ENCODE data around the gene TMEM30A.
A peak's percentile ranks its signal among the peaks of the same experiment; 100 is the strongest.

Gene TMEM30A

DNA sequence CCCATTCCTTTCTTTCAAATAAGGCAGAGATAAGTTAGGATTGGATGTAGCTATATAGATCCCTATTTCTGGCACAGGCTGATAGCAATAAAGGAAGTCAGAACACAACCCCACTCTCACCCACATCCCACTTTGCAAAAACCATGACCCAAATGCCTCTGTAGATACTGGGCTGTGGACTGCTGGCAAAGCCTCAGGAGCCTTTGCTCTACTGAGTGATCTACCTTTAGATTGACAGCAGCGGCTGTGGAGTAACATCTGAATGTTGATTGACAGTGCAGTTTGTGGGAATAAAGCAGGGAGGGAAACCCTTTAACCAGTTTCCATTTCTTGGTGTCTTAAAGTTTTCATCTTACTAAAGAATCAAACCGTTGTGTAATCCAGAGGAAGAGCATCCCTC, 6.7 kb upstream of the TMEM30A start:
- peak; percentile 9 for DNase-seq

DNA sequence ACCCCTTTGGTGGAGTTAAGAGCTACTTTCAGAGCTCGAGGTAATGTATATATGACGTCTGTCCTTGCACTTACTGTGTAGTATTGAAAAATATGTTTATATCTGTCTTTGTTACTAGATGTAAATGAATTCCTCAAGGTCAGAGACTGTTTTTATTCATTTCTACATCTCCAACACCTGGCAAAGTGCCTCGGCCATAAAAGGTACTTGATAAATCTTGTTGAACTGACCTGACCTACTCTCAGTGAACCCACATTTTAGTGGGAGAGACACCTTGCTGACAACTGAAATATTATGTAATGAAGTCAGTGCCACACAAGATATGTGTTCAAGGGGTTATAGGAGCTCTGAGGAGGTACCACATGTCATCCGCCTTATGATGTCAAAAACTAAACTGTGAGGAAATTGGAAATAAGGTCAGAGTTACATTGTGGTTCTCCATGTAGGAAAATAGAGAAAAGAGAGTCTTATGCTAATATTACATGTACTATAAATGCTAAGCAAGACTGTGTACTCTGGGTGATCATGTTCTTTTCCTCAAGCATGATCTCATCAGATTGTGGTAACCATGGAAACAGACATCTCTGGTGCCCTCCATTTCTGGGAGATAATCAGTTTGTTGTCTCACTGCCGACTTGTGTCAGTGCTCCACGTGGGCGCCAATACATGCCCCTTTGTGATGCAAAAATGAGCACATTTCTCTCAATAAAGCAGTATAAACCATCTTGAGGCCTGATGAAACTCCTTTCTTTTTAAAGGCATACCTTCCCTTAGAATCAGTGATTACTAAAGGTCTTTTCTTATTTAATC, 5.7 kb upstream of the TMEM30A start:
- no peak for DNase-seq

DNA sequence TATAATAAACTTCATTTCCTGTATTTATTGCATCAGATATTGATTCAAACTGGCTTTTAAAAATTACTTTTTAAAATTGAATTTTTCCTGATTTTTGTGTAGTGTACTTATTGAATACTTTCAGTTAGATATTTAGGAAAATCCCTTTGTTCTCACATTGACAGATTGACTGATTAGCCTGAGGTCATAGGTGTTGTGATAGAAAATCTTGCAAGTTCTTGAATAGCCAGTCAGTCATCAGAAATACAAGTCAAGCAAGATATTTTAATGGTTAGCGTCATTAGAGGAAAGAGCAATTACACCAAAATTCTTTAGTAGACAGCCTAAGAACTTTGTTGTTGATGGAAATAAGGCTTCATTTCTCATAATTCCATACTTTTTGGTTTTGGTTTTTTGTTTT, 3.4 kb upstream of the TMEM30A start:
- no peak for DNase-seq

DNA sequence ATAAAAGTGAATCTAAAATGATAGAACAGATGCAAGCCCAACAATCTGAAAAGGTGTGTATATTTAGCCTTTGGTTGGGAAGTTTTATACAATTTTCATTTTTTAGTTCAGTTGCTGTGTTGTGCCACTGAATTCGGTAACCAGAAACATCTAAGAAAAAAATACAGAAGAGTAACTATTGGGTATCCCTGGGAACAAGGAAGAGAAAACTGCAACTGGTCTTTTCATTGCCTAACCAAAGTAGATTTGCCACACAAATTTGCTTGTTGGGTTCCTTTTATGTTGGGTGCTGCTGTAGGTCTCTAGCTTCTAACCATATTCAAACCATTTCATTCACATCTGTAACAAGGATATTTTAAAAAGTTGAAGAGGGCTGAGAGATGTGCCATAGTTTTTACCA, 2.8 kb upstream of the TMEM30A start:
- no peak for DNase-seq

DNA sequence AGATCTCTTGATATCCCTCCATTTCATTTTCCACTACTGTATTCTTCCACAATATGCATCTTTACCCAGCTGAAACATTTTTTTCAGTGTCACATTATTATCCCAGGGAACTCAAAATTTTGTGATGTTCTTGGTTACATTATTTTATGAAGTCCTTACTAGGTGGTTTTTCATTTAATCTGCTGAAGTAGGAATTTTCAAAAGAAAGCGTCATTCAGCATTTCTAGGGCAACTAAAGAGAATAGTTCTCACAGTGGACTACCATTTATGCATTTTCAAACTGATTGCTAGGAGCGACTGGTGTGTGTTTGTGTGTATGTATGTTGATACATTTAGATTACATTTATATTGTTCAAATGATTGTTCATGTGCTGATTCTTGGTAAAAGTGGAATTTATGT, 2.4 kb upstream of the TMEM30A start:
- DNase-seq = no peak

DNA sequence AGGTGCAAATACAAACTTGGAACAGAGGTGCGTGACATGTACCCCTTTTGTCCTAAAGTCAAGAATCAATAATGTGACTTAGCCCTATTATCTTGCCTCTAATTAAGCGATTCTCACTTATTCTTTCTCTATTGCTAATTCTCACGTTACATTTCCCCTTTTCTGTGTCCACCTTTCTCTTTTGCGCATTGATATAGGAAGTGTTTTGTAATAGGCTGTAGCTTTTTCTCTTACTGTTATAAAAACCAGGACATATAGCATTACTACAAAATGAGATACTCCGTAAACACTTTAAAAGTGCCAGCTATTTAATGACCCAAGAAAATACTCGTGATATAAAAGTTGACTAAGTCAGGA, 669 bp upstream of the TMEM30A start:
- no peak for DNase-seq

DNA sequence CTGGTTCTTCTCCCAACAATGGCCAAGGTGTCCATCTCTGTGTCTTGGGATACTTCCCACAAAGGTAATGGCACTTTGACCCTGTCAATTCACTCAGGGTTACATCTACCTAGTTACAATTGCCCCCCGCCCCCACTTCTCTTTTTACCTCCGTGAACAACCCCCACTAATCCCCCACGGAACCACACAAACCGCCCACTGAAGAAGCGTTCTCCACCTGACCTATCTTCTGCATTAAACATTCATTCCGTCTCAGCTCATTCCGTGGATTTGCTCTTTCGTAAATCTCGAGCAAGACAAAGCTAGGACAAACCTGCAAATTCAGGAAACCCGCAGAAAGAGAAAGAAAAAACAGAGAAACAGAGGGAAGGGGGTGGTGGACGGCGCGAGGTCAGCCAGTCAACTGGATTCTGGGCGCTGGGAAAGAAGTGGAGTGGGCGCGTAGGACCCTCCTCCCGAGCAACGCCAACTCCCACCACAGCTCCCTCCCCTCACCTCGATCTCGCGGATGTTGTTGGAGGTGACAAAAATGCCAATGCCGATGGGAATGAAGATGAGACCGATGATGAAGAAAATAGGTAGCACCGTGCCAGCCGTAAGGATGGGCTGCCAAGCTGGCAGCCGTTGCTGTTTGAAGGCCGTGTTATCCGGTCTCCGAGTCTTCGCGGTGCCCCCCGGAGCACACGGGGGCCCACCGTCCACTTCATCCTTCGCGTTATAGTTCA, 523 bp downstream of the TMEM30A start:
- DNase-seq = no peak

DNA sequence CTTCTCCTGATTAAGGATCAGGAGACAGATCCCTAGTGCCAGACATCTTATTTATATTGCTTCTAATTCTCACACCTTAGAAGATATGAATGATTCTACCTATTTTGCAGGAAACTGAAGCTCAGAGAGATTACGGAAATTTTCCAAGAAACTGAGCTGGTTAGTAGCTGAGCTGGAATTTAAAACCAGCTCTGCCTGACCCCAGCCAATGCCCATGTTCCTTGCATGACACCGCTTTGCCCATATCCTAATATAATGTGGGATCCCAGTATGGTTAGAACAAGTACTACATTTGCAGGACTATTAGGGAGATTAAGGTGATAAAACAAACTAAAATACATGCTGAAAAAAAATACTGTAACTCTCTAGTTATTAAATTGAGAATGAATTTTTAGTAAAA, 1.9 kb downstream of the TMEM30A start:
- no peak for DNase-seq

DNA sequence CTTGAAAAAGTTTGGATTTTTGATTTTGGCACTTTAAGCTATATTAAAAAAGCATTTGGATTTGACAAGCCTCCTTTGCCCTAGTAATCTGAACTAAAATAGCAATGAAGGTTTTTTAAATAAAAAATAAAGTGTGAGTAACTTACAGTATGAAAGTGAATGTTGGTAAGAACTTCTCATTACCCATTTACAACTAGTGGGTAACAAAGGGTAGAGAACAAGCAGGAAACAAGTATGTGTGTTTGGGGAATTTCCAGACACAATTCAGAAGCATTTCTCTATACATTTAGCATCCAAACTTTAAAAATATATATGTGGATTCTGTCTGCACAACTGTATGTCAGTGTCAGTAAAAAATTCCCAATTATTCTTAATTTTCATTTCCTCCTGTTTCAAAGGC, 2.9 kb downstream of the TMEM30A start:
- no peak for DNase-seq

DNA sequence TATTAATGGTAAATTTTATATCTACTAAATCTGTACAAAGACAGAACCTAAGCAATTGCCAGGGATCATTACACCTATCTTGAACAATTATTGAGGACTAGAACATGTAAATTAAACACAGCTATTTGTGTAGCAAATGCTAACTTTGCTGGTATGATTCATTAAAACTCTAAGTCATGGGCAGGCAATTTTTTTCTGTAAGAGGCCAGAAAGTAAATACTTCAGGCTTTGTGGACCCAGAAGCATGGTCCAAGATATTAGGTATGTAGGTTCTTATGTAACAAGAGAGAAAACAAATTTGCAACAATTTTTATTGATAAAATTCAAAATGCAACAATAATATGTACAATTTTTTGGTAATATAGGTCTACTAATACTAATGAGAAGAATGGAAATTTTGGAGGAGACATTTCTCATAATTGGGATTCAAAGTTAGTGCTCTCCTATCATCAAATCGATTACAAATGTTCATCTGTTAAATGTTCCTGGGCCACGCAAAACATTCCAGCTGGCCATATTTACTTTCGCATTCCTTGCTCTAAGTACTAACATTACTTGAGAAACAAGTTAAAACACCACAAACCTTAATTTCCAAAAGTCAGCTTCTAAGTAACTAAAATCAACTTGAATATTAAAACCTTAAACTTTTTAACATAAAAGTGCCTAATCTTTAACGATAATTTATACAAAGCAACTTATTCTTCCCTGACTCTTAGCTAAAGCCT, 4.3 kb downstream of the TMEM30A start:
- no peak for DNase-seq

DNA sequence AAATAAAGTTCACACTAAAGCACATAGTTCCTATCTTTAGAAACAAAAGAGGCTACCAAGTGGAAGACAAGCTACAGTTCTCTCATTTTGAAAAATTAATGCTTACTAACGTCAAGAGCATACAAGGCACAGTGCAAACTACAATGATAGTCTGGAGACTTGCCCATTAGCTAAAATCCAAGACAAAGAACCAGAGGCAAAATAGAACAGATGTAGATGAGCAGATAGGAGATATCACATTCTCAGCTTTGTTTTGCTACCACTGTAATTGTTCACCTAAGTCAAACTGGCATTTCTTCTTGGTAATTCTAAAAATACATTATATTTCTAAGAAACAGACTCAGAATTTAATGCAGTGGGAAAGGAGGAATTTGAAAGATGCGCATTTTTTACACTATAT, 5.2 kb downstream of the TMEM30A start:
- DNase-seq = no peak

DNA sequence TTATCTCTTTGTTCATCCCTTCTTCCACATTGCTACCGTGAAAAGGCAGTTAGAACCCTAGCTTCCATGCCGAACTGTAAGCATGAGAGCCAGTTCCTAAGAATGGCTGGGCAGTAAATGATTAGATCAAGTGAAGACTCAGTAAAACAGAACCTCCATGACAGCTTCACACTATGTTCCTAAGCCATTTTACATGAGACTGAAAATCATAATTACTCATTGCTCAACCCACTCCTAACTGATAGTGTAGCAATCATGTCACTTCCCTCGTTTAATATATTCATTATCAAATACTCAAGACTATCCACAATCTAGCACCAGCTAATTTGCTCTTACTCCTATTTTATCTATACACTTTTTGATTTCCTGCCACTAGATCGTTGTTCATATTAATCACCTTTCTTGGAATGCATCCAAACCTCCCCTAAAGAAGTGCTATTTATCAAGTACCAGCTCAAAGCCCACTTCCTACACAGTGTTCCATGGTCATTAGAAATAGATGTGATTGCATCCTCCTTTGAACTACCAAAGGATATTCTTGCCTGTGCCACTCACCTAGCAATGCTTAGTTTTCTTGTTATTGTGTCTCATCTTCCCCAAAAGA, 6.0 kb downstream of the TMEM30A start:
- DNase-seq = no peak

DNA sequence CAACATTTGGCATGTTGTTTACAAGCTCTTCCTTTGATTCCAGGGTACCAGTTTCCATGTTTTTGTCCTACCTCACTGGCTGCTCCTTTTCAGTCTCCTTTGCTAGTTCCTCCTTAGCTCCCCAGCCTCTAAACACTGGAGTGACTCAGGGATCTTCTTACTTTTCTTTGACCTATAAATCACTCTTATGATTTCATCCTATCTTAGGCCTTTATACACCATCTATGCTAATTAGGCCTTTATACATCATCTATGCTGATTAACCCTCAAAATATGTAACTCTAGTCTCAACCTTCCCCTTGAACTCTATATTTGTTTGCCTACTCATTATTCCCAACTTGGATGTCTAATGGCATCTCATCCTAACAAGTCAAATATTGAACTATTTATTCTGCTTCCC, 9.5 kb downstream of the TMEM30A start:
- no peak for DNase-seq

DNA sequence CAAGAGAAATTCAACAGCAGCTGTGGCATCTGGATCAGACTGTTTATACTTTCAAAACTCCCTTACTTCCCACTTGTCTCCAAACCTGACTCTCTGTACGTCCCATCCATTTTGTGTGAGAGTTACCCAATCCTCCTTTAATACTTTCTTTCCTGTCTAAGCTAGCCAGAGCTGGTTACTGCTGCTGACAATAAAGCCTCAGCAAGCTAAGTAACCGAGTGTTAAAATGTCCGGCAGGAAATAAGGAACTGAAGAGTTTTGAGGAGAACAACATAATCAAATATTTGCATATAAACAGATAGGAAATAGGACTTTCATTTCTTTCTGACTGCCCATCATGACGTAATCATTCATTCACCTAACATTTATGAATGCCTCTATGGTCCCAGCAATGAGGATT, 11.6 kb downstream of the TMEM30A start:
- DNase-seq = no peak

DNA sequence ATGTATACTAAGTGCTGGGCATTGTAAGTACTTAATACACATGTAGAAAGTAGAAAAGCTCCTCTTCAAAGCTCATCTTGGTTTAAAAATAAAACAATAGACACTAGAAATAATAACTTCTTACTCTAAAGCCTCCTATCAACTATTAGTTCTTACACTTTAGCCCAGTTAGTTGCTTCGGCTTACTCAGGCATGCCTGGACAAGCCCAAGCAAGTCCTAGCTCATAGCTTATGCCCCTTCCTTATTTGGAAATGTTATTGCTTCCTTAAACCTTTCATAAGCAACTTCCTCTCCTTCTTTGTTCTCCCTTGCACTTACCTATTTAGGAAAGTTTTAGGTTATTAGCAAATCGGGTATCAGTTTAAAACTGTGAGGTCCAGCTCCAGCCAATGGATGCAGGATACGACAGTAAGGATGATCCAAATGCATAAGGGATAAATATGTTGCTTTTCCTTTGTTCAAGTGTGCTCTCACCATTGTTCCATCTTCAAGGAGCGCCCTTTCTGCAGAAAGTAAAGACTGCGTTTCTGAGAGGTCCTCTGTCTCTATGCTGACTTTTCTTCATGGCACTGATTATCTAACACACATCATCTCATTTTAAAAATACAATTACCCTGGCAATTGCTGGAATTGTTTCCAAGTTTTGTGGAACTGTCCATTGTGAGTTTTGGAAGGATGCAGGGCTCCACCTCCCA, 12.3 kb downstream of the TMEM30A start:
- DNase-seq = peak; percentile 41

DNA sequence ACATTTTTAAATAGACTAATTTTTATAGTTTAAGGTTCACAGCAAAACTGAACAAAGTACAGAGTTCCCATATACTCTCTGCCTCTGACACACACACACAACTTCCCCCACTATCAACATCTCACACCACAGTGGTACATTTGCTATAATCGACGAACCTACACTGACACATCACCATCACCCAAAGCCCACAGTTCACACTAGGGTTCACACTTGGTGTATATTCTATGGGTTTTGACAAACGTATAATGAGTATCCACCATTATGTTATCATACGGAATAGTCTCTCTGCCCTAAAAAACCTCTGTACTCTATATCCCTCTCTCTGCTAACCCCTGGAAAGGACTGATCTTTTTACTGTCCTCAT, 15.6 kb downstream of the TMEM30A start:
- DNase-seq = no peak

DNA sequence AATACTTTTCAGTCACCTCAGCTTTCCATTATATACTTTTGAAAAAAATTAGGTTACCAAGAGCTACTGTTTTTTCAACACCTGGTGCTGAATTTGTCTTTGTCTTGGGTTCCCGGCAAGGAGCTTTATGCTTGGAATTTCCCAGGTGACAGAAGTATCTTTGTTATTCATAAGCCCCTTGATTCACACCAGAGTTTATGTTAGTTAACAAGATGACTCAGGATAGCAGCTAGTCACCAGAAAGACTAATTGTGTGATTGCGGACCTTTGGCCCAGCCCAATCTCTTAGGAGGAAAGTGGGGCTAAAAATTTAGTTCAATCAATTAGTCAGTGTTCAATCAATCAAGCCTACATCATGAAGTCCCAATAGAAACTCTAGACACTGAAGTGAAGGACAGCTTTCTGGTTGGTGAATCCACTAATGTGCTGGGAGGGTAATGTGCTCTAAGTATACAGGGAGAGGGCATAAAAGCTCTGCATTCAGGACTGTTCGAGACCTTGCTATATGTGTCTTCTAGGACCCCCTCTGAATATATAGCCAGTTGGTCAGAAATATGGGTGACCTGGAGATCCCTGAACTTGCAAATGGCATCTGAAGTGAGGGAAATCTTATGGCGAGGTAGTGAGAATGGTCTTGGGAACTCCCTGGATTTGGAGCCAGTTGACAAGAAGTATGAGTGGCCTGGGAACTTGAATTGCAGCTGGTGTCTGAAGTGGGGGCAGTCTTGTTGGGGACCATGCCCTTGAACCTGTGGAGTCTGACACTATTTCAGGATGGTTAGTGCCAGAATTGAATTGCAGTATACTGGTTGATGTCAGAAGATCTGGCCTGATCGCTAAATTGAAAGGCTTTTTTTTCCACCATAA, 16.2 kb downstream of the TMEM30A start:
- no peak for DNase-seq

DNA sequence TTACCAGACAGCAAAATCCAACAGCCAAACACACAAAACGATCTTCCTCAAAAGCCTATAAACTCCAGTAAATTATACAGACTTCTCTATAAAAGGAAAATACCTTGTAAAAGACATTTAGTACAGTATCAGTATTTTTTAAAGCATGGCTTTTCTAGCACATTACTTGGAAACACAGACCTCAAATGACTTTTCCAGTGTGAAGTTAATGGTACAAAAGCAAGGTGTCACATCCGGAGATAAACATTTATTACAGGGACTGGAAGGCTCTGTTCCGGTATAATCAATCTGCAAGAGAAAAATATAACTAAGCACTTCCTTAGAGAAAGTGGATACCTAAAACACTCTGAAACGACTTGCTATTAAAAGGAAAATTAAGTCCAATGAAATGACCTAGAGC, 17.1 kb downstream of the TMEM30A start:
- no peak for DNase-seq

DNA sequence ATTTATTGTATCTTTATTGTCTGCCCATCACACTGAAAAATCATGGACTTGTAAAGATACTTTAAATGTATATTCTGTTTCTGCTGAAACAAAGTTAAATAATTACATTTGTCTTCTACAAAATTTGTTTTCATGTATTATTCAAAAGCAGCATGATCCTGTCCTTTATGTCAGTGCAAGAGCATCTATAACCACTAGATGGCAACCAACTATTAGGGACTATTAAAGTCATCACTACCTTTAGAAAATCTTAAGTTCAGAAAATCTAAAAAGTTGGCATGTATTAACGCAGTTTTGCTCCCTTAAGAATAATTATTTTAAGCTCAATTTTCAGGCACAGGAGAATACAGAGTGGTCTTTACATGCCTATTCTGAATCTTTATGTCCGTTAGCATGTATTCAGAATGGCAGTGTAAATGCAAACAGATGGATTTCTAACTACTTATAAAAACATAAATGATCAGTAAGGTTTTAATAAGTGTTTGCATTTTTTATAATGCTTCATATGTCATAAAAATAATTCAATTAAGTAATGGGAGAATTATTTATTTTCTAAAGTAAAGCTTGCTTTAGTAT, 17.8 kb downstream of the TMEM30A start:
- peak; percentile 25 for DNase-seq

DNA sequence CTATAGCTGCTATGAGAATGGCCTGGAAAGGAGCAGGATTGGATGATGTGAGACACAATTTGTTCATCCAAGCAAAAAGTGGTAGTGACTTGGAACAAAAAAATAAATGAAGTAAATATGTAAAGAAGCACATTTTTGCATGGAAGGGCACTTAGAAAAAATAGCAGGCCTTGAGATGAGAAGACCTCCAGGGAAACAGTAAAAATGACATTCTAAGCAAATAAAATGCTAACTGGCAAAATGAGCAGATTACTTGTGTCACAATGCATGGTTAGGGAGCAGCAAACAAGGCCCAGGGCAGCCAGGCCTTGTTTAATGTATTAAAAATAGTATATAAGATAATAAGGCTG, 21.2 kb downstream of the TMEM30A start:
- DNase-seq = no peak

DNA sequence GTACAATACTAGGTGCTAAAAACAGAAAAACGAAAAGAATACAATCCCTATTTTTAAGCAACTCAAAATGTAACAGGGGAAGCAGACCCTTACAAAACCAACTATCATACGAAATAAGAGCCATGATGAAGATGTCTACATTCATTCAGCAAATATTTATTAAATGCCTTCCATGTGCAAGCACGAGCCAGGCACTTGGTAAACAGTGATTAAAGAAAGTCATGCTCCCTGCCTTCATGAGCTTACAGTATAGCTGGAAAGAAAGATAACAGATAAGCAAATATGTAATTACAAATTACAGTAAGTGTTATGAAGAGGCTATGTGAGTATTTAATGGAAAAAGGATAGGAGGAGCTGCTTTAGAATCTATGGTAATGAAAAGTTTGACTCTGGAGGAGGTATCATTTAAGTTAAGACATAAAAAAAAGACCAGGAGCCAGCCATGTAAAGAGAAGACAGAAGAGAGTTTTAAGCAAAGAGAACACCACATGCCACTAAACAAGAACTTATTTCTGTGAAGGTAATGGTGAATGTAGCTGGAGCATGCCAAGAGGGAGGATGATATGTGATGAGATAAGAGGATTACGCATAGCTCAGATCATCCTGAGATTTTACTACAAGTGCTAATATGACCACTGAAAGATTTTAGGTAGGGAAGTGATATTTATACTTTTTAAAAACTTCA, 21.7 kb downstream of the TMEM30A start:
- DNase-seq = no peak

All from GDM1 (cell line).